ENCODE results near the gene MIEF2.

Gene MIEF2

DNA sequence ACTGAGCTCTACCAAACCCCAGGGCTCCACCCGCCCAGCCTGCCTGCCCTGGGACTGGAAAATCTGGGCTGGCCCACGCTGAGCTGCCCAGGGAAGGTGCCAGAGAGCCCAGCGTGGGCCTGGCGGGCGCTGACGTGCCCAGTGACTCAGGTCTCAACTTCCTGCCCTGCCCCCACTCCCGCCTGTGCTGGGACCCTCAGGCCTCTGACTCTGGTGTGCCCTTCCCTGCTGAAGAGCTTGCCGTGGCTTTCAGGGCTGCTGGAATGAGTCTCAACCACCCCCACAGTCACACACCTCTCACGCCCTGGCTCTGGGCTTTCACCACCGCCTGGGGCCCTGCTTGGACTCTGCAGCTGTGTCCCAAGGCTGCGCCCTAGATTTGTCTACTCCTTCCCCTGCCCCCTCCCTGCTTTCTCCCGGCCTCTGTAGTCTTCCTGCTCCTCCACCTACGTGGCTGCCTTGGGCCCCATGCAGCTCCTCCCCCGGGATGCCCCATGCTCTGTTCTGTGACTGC lies 24.7 kb upstream of the MIEF2 start:
- DNase-seq, result no peak

GRCh38 chr17:18236494-18236893 lies 24.0 kb upstream of the MIEF2 start:
- no peak for DNase-seq

DNA sequence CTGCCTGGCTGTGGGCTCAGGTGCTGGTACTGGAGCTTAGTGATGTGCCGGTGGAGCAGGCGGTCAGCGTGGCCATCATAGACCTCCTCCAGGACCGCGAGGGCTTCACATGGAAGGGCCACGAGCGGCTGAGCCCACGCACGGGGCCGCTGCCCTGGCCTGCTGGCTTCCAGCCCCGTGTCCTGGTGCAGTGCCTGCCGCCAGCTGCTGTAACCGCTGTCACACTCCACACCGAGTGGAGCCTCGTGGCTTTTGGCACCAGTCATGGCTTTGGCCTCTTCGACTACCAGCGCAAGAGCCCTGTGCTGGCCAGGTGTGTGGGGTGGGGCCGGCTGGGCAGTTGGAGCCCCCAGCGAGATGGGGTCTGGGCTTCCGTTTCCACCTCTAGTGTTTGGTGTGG lies 23.0 kb upstream of the MIEF2 start:
- DNase-seq, result no peak

GRCh38 chr17:18238299-18238698 lies 22.2 kb upstream of the MIEF2 start:
- DNase-seq, result no peak

DNA sequence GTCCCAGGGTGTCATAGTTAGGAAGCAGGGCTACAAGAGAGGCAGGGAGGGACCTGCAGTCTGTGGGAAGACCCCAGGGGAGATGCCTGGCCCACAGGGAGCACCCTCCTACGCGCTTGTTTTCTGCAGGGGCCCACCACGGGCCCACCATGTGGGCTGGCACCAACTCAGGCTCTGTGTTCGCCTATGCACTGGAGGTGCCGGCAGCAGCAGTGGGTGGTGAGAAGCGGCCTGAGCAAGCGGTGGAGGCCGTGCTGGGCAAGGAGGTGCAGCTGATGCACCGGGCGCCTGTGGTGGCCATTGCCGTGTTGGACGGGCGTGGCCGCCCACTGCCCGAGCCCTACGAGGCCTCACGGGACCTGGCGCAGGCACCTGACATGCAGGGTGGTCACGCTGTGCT lies 20.0 kb upstream of the MIEF2 start:
- DNase-seq, result no peak

DNA sequence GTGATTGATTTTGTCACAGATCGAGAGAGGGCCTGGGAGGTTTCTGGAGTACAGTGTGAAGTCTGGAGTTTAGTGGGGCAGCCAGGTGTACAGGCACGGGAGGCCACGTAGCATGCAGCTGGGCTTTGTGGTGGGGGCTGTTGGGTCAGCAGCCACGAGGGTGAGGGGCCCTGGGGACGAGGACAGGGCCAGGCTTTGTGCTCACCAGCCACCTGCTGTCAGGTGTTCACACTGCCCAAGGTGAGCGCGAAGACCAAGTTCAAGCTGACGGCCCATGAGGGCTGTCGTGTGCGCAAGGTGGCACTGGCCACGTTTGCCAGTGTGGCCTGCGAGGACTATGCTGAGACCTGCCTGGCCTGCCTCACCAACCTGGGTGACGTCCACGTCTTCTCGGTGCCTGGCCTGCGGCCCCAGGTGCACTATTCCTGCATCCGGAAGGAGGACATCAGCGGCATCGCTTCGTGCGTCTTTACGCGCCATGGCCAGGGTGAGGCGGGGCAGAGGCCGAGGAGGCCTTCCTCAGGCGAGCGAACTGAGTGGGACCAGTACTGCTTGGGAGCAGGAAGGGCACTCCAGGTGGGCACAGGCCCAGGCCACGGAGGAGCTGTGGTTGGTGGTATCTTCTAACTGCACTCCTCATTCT lies 19.1 kb upstream of the MIEF2 start:
- DNase-seq, result no peak

DNA sequence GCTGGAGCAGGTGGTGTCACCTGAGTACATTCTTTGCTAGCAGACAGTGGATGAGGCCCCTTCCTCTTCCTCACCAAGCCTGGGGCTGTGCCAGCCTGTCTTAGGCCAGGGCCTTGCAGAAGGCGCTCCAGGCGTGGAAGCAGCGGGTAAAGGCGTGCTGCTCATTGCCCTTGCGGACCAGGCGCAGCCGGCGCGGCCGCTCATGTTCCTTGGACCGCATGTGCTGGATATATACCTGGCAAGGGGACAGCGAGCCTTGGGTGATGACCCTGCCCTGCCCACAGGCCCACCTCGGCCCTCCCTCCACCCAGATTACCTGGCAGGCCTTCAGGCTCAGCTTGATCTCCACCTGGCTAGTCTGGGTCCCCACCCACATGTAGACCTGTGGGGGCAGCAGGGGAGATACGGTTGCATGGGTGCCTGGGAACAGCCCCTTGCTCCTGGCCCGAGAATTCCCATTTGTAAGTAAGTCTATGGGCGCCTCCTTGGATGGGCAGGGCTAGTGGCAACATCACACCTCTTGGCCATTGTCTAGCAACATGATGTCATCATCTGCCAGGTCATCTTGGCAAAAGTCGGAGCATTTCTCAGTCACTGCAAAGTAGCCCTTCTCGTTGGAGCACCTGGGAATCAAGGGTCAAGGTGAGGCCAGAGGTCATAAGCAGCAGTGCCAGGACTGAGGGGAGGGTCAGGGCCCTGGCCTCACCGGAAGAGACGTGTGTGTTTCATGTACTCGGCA lies 15.3 kb upstream of the MIEF2 start:
- no peak for DNase-seq

DNA sequence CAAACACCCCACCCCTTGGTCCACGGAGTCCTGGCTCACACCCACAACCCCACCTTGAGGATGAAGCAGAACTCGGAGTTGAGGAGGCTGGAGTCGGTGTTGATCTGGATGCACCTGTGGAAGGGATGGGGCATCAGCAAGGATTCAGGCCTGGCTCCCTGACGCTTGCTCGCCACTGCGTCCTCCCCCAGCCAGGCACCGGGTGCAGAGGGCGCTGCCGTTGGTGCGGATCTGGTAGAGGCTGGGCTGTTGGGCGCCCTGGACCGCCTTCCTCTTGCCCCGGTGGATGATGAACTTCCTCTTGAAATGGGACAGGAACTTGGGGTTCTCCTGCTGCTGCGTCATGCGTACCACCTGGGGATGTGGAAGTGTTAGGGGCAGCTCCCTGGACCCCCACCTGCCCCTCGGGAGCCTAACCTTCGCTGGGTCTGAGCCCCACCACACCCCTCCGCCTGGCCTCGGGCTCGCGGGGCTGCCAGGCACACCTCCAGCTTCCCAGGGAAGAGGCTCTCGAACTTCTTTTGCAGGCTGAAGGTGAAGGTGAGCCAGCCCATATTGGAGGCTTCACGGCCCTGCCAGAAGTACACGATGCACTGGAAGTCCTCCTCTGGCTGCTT lies 14.2 kb upstream of the MIEF2 start:
- DNase-seq, result no peak

DNA sequence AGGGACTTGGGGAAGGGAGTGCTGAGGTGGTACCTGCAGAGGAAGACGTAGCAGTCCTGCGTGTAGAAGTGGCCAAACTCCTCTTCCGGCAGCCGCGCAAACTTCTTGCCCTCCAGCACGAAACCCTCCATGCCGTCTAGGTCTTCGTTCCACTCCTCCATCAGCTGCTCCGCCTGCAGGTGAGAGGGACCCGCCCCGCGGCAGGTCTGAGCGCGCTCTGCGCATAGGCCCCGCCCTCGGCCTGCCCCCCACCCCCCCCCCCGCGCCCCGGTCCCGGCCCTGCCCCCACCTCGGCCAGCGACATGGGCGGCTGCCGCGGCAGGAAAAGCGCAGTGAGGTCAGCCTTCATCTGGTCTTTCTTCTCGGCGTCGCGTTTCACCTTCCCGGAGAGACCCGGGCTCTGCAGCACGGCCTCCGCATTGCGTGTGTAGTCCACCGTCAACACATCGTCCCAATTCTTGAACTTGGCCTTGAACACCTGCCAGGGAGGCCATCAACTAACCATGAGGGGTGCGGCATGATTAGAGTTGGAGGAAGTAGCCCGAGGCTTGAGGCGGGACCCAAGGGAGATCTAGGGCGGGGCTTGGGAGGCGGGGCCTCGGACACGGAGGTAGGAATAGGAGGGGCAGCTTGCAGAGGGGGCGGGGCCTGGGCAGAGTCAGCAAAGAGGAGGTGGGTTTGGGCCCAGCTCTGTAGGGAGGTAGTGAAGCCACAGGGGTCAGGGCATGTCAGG lies 13.4 kb upstream of the MIEF2 start:
- DNase-seq, result peak; percentile 43

DNA sequence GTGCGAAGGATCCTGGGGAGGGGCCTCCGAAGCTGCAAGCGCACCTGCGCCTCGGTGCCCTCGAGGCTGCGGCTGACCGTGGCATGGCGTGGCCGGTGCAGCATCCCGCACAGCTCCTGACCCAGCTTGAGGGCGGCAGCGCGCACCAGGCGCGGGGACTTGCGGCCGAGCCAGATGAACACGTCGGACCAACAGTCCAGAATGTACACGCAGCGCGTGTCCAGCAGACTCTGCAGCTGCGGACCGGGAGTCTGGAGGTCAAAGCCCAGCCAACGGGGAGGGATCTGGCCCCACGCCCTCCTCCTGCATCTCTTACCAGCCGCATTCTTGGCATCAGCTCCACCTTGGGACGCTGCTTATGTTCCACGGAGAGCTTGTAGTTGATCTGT lies 12.9 kb upstream of the MIEF2 start:
- no peak for DNase-seq

GRCh38 chr17:18248300-18248731 lies 12.1 kb upstream of the MIEF2 start:
- DNase-seq, result peak; percentile 45

GRCh38 chr17:18248811-18249210 lies 11.7 kb upstream of the MIEF2 start:
- no peak for DNase-seq

DNA sequence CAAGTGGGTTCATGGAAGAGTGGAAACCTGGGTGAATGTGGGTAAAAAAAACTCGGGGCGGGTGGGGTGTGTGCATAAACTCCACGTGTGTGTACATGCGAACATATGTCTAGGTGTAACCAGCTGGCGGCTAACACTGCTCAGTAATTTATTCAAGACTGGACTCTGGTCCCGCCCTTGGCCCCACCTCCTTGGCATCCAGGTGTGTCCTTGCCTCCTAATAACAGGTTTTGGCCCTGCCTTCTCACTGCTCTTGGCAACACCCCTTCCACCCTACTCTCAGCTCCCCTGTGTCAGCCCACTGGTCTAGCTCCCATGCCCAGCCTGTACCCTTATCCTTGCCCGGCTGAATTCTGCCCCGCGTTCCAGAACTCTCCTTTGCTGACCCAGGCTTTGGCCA lies 10.2 kb upstream of the MIEF2 start:
- peak; percentile 9 for DNase-seq

DNA sequence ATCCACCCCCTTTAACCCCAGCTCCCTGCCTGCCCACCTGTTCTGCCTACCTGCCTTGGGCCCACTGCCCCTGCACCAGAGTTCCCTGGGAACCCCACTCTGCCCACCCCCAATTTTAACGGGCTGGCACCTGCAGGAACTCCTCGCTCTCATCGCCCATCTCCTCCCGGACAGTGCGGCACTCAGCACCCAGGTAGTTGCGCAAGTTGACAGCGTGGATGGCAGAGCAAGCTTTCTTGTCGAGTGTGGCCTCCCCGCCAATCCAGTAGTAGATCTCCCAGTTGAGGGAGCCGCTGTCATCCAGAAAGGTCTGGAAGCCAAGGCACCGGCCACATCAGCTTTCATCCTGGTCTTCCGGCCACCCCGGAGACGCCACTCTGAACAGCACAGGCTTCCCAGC lies 9.8 kb upstream of the MIEF2 start:
- no peak for DNase-seq

- DNase-seq, result no peak
Observed at GRCh38 chr17:18251204-18251603, 9.3 kb upstream of the MIEF2 start.

DNA sequence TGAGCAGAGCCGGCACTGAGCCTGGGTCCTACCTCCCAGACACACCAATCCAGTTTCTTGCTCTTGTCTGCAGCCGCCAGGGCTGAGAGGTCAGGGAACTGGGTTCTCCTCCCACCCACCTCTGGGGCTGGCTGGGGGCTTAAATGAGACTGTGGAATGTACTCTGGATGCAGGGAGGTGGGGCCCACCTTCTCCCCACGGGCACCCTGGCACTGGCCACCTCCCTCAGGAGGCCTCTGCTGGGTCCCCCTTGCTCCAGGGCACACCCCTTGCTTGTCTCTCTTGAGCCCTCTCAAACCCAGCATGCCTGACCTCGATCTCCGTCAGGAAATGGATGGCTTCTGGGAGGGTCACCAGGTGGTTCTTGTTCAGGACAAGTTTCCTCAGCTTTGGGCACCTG lies 8.3 kb upstream of the MIEF2 start:
- no peak for DNase-seq

- DNase-seq, result no peak
Observed at GRCh38 chr17:18253187-18253884, 7.1 kb upstream of the MIEF2 start.

- DNase-seq, result no peak
Observed at GRCh38 chr17:18253947-18254821, 6.3 kb upstream of the MIEF2 start.

DNA sequence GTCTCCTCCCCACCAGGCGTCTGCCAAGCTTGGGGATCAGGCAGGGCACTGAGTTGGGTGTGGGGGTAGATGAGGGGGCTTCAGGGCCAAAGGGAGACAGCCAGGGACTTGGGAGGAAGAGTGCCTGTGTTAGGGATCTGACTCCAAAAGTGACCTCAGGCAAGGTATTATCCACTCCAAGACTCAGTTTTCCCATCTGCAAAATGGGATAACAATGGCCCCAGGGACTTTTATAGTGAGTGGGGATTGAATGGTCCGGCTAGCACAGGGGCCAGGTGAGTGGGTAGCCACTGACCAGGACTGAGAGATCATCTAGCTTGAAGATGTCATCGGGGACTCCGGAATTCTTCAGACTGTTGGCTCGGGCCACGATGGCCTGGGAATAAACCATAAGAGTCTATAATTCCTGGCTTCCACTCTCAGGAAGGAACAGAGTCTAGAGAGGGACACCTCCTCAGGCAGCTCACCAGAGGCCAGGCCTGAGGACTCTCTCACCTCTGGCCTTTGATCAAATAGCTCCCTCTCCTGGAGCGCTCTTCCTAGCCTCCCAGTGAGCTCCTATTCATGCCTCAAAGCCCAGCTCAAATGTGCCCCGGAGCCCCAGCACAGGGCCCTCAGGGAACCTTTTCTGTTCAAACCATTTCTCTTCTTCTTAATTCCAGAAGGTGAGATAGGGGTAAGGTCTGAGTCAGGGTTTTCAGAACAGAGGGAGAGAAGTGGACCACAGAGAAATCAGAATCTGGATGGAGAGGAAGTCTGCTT lies 5.4 kb upstream of the MIEF2 start:
- DNase-seq, result no peak

DNA sequence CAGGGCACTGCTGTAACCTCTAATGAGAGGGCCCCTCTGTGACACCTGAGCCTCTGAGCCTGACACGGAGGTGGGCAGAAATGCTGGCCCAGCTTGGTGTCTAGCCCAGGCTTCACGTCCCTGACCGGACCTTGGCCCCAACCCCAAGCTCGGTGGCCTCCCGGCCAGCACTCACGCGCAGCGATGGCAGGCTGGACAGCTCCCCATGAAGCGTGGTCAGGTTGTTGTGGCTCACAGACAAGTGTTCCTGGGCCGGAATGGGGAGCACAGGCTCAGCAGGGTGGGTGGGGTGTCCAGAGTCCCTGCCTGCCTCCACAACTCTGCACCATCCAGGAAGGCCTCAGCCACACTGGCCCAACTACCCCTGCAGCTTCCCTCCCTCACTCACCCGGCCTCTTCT lies 4.1 kb upstream of the MIEF2 start:
- no peak for DNase-seq

DNA sequence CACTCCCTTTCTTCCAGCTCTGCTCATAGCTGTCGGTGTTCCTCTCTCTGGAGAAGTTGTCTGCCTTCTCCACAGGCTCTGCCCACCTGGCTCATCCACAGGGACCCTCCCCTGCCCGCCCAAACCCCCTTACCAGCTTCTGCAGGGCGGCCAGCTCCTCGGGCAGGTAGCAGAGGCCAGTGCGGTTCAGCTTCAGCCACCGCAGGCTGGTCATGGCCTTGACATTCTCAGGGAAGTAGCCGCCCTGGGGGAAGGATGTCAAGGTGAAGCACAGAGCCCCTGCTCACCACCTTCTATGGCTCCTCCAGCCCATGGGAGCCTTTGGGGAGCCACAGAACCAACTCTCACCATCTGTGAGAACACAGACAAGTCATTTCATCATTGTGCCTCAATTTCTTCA lies 3.7 kb upstream of the MIEF2 start:
- no peak for DNase-seq
